DOHH2 (cell line): Measurements from ENCODE around the gene ROS1.
"Not testable (repeated sequence)": the region's sequence is repeated elsewhere in the genome, so short reads cannot be mapped to it uniquely, and the experiment has no call there.

Experiments
- H3F3A ChIP-seq: fragments of 200-600 bp; sonication (generic), shearing (Covaris generic); 2 replicates; pipeline ENCODE4 v1.6.0; 2016; ENCODE audit warnings: antibody characterized with exemption, mild to moderate bottlenecking; ENCODE audit not compliant: control insufficient read depth, insufficient read depth
- H3K27ac ChIP-seq: fragments of 200-600 bp; sonication (generic); 2 replicates; pipeline ENCODE4 v1.5.1; 2014; ENCODE audit warnings: low read depth, mild to moderate bottlenecking, low read length, moderate library complexity
- H3K27me3 ChIP-seq: fragments of 200-600 bp; sonication (generic); 2 replicates; pipeline ENCODE4 v1.6.1; 2014; ENCODE audit warnings: mild to moderate bottlenecking, low read length, mixed read lengths; ENCODE audit not compliant: control insufficient read depth
- H3K36me3 ChIP-seq: fragments of 200-600 bp; sonication (generic); 2 replicates; pipeline ENCODE4 v1.6.1; 2014; ENCODE audit warnings: mild to moderate bottlenecking, low read length, moderate library complexity, mixed read lengths; ENCODE audit not compliant: control insufficient read depth
- H3K4me1 ChIP-seq: fragments of 200-600 bp; sonication (generic); 2 replicates; pipeline ENCODE4 v1.6.1; 2014; ENCODE audit warnings: mild to moderate bottlenecking, low read length, mixed read lengths; ENCODE audit not compliant: control insufficient read depth
- H3K4me2 ChIP-seq: fragments of 200-600 bp; sonication (generic); 2 replicates; pipeline ENCODE4 v1.6.0; 2014; ENCODE audit warnings: mild to moderate bottlenecking, low read length, moderate library complexity
- H3K4me3 ChIP-seq: fragments of 200-600 bp; sonication (generic); 2 replicates; pipeline ENCODE4 v1.5.1; 2014; ENCODE audit warnings: mild to moderate bottlenecking, low read length, mixed read lengths
- H3K79me2 ChIP-seq: fragments of 200-600 bp; sonication (generic); 2 replicates; pipeline ENCODE4 v1.6.1; 2014; ENCODE audit warnings: mild to moderate bottlenecking, low read length, mixed read lengths; ENCODE audit not compliant: control insufficient read depth
- H3K9me2 ChIP-seq: fragments of 200-600 bp; sonication (generic); replicated peaks from 2 replicates; pipeline ENCODE4 v1.6.1; 2014; ENCODE audit warnings: mild to moderate bottlenecking, low read length, mixed read lengths; ENCODE audit not compliant: control insufficient read depth
- H3K9me3 ChIP-seq: fragments of 200-600 bp; sonication (generic); 2 replicates; pipeline ENCODE4 v1.6.1; 2014; ENCODE audit warnings: antibody characterized with exemption, low read length, mixed read lengths; ENCODE audit not compliant: control insufficient read depth, insufficient read depth
- H4K20me1 ChIP-seq: fragments of 200-600 bp; sonication (generic); 2 replicates; pipeline ENCODE4 v1.6.0; 2014; ENCODE audit warnings: low read depth, mild to moderate bottlenecking, antibody characterized with exemption, low read length, moderate library complexity; ENCODE audit not compliant: control insufficient read depth, insufficient read depth
- EZH2phosphoT487 ChIP-seq: fragments of 200-600 bp; sonication (generic); IDR thresholded peaks from 2 replicates; pipeline ENCODE4 v1.6.1; 2017; ENCODE audit warnings: borderline replicate concordance, mild to moderate bottlenecking, antibody characterized with exemption, low read length, moderate library complexity, mixed read lengths
- TF ChIP-seq, protein P1 (sequence below): fragments of 200-600 bp; sonication (generic); IDR thresholded peaks from one replicate; pipeline ENCODE4 v1.5.1; 2014; ENCODE audit warnings: antibody characterized with exemption, mild to moderate bottlenecking, low read depth, low read length; ENCODE audit not compliant: poor library complexity, severe bottlenecking

ROS1 gene

DNA sequence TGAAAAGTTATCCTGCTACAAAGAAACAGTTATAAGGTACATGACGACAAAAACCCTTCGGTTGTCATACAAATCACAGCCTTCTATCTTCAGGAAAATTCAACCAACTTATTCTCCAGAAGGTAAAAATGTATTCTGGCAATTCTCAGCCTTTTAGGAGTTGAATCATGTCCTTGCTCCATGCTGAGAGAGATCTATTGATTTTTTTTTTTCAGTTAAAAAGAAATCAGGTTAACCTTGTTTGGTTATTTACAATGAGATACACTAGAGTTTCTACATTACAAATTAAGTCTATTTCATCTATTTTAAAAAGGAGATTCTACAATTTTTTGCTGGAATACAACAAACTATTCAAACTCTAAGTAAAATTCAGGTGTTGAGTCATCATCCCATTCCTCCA lies 45.4 kb downstream of the ROS1 start:
- TF ChIP-seq, protein P1, sequence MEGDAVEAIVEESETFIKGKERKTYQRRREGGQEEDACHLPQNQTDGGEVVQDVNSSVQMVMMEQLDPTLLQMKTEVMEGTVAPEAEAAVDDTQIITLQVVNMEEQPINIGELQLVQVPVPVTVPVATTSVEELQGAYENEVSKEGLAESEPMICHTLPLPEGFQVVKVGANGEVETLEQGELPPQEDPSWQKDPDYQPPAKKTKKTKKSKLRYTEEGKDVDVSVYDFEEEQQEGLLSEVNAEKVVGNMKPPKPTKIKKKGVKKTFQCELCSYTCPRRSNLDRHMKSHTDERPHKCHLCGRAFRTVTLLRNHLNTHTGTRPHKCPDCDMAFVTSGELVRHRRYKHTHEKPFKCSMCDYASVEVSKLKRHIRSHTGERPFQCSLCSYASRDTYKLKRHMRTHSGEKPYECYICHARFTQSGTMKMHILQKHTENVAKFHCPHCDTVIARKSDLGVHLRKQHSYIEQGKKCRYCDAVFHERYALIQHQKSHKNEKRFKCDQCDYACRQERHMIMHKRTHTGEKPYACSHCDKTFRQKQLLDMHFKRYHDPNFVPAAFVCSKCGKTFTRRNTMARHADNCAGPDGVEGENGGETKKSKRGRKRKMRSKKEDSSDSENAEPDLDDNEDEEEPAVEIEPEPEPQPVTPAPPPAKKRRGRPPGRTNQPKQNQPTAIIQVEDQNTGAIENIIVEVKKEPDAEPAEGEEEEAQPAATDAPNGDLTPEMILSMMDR, result no peak
- no peak for TF ChIP-seq EZH2phosphoT487
- Histone ChIP-seq H4K20me1 (no peaks in the 10 kb centered on the region), H3K27me3 (no peaks in the 10 kb centered on the region), H3K9me3 (no peaks in the 10 kb centered on the region), H3K9me2 (no peaks in the 10 kb centered on the region), H3F3A (no peaks in the 10 kb centered on the region), H3K36me3 (no peaks in the 10 kb centered on the region), H3K4me2 (no peak overlapping the region), H3K27ac (no peak overlapping the region), H3K79me2 (no peaks in the 10 kb centered on the region), H3K4me1 (no peaks in the 10 kb centered on the region), H3K4me3 (no peak overlapping the region)

DNA sequence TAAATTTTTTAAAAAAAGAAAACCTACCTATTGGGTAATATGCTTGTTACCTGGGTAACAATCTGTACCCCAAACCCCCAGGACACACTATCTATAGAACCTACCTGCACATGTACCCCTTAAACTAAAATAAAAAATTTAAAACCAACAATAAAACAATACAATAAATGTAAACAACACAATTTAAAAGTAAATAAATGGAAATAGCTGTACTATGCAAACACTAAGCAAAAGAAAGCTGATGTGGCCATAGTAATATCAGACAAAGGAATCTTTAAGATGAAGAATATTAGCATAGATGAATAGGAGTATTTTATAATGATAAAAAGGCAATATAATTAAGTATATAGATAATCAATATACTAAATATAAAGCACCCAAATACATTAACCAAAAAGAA lies 50.3 kb downstream of the ROS1 start:
- Histone ChIP-seq H3K36me3 (no peaks in the 10 kb centered on the region), H3K4me1 (no peaks in the 10 kb centered on the region), H4K20me1 (no peaks in the 10 kb centered on the region), H3K9me3 (no peaks in the 10 kb centered on the region), H3K27ac (no peak overlapping the region), H3K79me2 (no peaks in the 10 kb centered on the region), H3K4me3 (no peak overlapping the region), H3F3A (no peaks in the 10 kb centered on the region), H3K9me2 (no peaks in the 10 kb centered on the region), H3K27me3 (no peaks in the 10 kb centered on the region), H3K4me2 (no peak overlapping the region)
- TF ChIP-seq, protein P1, result no peak
- TF ChIP-seq EZH2phosphoT487, result no peak

DNA sequence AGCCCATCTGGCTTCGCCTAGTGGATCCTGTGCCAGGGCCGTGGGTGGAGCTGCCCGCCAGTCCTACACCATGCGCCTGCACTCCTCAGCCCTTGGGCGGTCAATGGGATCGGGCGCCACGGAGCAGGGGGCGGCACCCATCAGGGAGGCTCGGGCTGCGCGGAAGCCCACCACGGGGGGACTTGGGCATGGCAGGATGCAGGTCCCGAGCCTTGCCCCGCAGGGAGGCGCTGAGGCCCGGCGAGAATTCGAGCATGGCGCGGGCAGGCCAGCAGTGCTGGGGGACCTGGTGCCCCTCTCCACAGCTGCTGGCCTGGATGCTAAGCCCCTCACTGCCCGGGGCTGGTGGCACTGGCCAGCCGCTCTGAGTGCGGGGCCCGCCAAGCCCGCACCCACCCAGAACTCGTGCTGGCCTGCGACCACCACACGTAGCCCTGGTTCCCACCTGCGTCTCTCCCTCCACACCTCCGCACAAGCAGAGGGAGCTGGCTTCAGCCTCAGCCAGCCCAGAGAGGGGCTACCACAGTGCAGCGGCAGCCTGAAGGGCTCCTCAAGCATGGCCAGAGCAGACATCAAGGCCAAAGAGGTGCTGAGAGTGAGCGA lies 52.4 kb downstream of the ROS1 start:
- H3K9me2 ChIP-seq, result no peaks in the 10 kb centered on the region
- H3K4me1 ChIP-seq, result no peaks in the 10 kb centered on the region
- no peaks in the 10 kb centered on the region for H3F3A ChIP-seq
- TF ChIP-seq EZH2phosphoT487, result no peak
- TF ChIP-seq, protein P1, result no peak
- no peaks in the 10 kb centered on the region for H3K36me3 ChIP-seq
- H3K27ac ChIP-seq, result no peak overlapping the region
- no peak overlapping the region for H3K4me3 ChIP-seq
- H4K20me1 ChIP-seq, result no peaks in the 10 kb centered on the region
- H3K79me2 ChIP-seq, result no peaks in the 10 kb centered on the region
- H3K4me2 ChIP-seq, result no peak overlapping the region
- H3K27me3 ChIP-seq, result no peaks in the 10 kb centered on the region
- H3K9me3 ChIP-seq, result no peaks in the 10 kb centered on the region

DNA sequence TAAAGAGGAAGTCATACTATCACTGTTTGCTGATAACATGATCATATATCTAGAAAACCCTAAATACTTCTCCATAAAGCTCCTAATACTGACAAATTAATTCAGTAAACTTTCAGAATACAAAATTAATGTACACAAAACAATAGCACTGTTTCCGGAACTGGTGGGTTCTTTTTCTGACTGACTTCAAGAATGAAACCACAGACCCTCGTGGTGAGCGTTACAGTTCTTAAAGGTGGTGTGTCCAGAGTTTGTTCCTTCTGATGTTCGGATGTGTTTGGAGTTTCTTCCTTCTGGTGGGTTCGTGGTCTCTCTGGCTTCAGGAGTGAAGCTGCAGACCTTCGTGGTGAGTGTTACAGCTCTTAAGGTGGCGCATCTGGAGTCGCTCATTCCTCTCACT lies 53.5 kb downstream of the ROS1 start:
- H3K4me3 ChIP-seq, H3K27me3 ChIP-seq, H3F3A ChIP-seq, H3K4me1 ChIP-seq, H3K79me2 ChIP-seq, H3K27ac ChIP-seq, H4K20me1 ChIP-seq, H3K9me3 ChIP-seq, H3K36me3 ChIP-seq, H3K4me2 ChIP-seq, H3K9me2 ChIP-seq: not testable (repeated sequence)
